Measurements from ENCODE around the gene CA10.

CA10 gene

GRCh38 chr17:51652529-51652928 is 506.0 kb downstream of the CA10 start:
- ATAC-seq (ENCODE audit: insufficient read depth, low read depth) (no peak), DNase-seq (no peak)
- Histone ChIP-seq H3K36me3 (ENCODE audit: insufficient read depth, low read length) (no peaks in the 10 kb centered on the region), H2AFZ (ENCODE audit: low read depth, low read length) (no peak overlapping the region), H4K20me1 (ENCODE audit: insufficient read depth, low read length) (no peaks in the 10 kb centered on the region), H3K4me2 (ENCODE audit: insufficient read depth, low read length) (no peak overlapping the region), H3K79me2 (ENCODE audit: insufficient read depth, low read length) (no peaks in the 10 kb centered on the region), H3K4me3 (ENCODE audit: low read depth in 1 of 2, low read length in 2 of 2) (no peak overlapping the region), H3K9me3 (ENCODE audit: insufficient read depth, low read length, severe bottlenecking) (no peaks in the 10 kb centered on the region), H3K27me3 (ENCODE audit: insufficient read depth, low read length, poor library complexity) (no peaks in the 10 kb centered on the region), H3K9ac (ENCODE audit: low read depth, low read length) (no peak overlapping the region), H3K27ac (ENCODE audit: low read length) (no peak overlapping the region), H3K4me1 (ENCODE audit: insufficient read depth, low read length) (peaks cover 24% of the 10 kb centered on the region)
- TF ChIP-seq CTCF (IDR thresholded peaks at IDR 0.05; ENCODE audit: borderline replicate concordance, extremely low read depth, low read length, poor library complexity, severe bottlenecking) (no peak), EZH2 (IDR thresholded peaks at IDR 0.05; ENCODE audit: borderline replicate concordance, low read depth, low read length, severe bottlenecking) (no peak)

- H3K36me3 ChIP-seq (ENCODE audit: insufficient read depth, low read length), result no peaks in the 10 kb centered on the region
- H3K4me3 ChIP-seq (ENCODE audit: low read depth in 1 of 2, low read length in 2 of 2), result no peak overlapping the region
- H3K27ac ChIP-seq (ENCODE audit: low read length), result no peak overlapping the region
- H2AFZ ChIP-seq (ENCODE audit: low read depth, low read length), result no peak overlapping the region
- no peak overlapping the region for H3K4me2 ChIP-seq (ENCODE audit: insufficient read depth, low read length)
- H3K9me3 ChIP-seq (ENCODE audit: insufficient read depth, low read length, severe bottlenecking), result no peaks in the 10 kb centered on the region
- DNase-seq, result no peak
- no peak overlapping the region for H3K9ac ChIP-seq (ENCODE audit: low read depth, low read length)
- H3K79me2 ChIP-seq (ENCODE audit: insufficient read depth, low read length), result no peaks in the 10 kb centered on the region
- H3K27me3 ChIP-seq (ENCODE audit: insufficient read depth, low read length, poor library complexity), result no peaks in the 10 kb centered on the region
- no peak for ATAC-seq (ENCODE audit: insufficient read depth, low read depth)
- TF ChIP-seq CTCF (IDR thresholded peaks at IDR 0.05; ENCODE audit: borderline replicate concordance, extremely low read depth, low read length, poor library complexity, severe bottlenecking), result no peak
- no peak for TF ChIP-seq EZH2 (IDR thresholded peaks at IDR 0.05; ENCODE audit: borderline replicate concordance, low read depth, low read length, severe bottlenecking)
- no peaks in the 10 kb centered on the region for H4K20me1 ChIP-seq (ENCODE audit: insufficient read depth, low read length)
- peaks cover 15% of the 10 kb centered on the region for H3K4me1 ChIP-seq (ENCODE audit: insufficient read depth, low read length)
These were observed 506.8 kb downstream of the CA10 start for GRCh38 chr17:51651513-51652298.

- H3K36me3 ChIP-seq (ENCODE audit: insufficient read depth, low read length), result no peaks in the 10 kb centered on the region
- H3K4me2 ChIP-seq (ENCODE audit: insufficient read depth, low read length), result no peak overlapping the region
- H3K27ac ChIP-seq (ENCODE audit: low read length), result no peak overlapping the region
- no peaks in the 10 kb centered on the region for H3K79me2 ChIP-seq (ENCODE audit: insufficient read depth, low read length)
- H2AFZ ChIP-seq (ENCODE audit: low read depth, low read length), result no peak overlapping the region
- TF ChIP-seq EZH2 (IDR thresholded peaks at IDR 0.05; ENCODE audit: borderline replicate concordance, low read depth, low read length, severe bottlenecking) (no peak), CTCF (IDR thresholded peaks at IDR 0.05; ENCODE audit: borderline replicate concordance, extremely low read depth, low read length, poor library complexity, severe bottlenecking) (no peak)
- H3K27me3 ChIP-seq (ENCODE audit: insufficient read depth, low read length, poor library complexity), result no peaks in the 10 kb centered on the region
- H3K9ac ChIP-seq (ENCODE audit: low read depth, low read length), result no peak overlapping the region
- no peaks in the 10 kb centered on the region for H3K9me3 ChIP-seq (ENCODE audit: insufficient read depth, low read length, severe bottlenecking)
- no peaks in the 10 kb centered on the region for H4K20me1 ChIP-seq (ENCODE audit: insufficient read depth, low read length)
- ATAC-seq (ENCODE audit: insufficient read depth, low read depth), result no peak
- H3K4me1 ChIP-seq (ENCODE audit: insufficient read depth, low read length), result peaks cover 6% of the 10 kb centered on the region
- no peak overlapping the region for H3K4me3 ChIP-seq (ENCODE audit: low read depth in 1 of 2, low read length in 2 of 2)
- no peak for DNase-seq
These were observed 507.7 kb downstream of the CA10 start for GRCh38 chr17:51650772-51651171.

Measured in DND-41 (cell line).